GM12873 (cell line): ENCODE measurements around the gene TJP3.

Experiments
- CTCF ChIP-seq: IDR thresholded peaks from 2 replicates; pipeline ENCODE4 v1.5.1; 2012; ENCODE audit warnings: low read depth, mild to moderate bottlenecking, moderate library complexity, low read length, control low read depth; ENCODE audit not compliant: insufficient read depth; ENCODE audit errors: missing control alignments

TJP3 gene

GRCh38 chr19:3682741-3683404 is 25.3 kb upstream of the TJP3 start:
- no peak for TF ChIP-seq CTCF

- no peak for TF ChIP-seq CTCF
These were observed 24.7 kb upstream of the TJP3 start for GRCh38 chr19:3683405-3684053.

GRCh38 chr19:3684054-3684816 is 23.9 kb upstream of the TJP3 start:
- no peak for TF ChIP-seq CTCF

- no peak for TF ChIP-seq CTCF
These were observed 23.3 kb upstream of the TJP3 start for GRCh38 chr19:3684817-3685410.

GRCh38 chr19:3687393-3687773 is 20.8 kb upstream of the TJP3 start:
- TF ChIP-seq CTCF: no peak

- no peak for TF ChIP-seq CTCF
These were observed 20.1 kb upstream of the TJP3 start for GRCh38 chr19:3687774-3688706.
